ENCODE measurements around the gene FMN2.

Gene FMN2

GRCh38 chr1:240099329-240099728 lies 7.6 kb downstream of the FMN2 start:
- DNase-seq = no peak

GRCh38 chr1:240099748-240100147 lies 8.1 kb downstream of the FMN2 start:
- no peak for DNase-seq

GRCh38 chr1:240100371-240100934 lies 8.8 kb downstream of the FMN2 start:
- DNase-seq = no peak

GRCh38 chr1:240101306-240101705 lies 9.6 kb downstream of the FMN2 start:
- no peak for DNase-seq

- DNase-seq = no peak
Observed at GRCh38 chr1:240101737-240102136, 10.1 kb downstream of the FMN2 start.

GRCh38 chr1:240104672-240105071 lies 13.0 kb downstream of the FMN2 start:
- no peak for DNase-seq

GRCh38 chr1:240107058-240107684 lies 15.5 kb downstream of the FMN2 start:
- no peak for DNase-seq

GRCh38 chr1:240109130-240109529 lies 17.4 kb downstream of the FMN2 start:
- DNase-seq = no peak

GRCh38 chr1:240109920-240110636 lies 18.4 kb downstream of the FMN2 start:
- DNase-seq = no peak

GRCh38 chr1:240111558-240111957 lies 19.9 kb downstream of the FMN2 start:
- no peak for DNase-seq

- DNase-seq = no peak
Observed at GRCh38 chr1:240114222-240114621, 22.5 kb downstream of the FMN2 start.

- no peak for DNase-seq
Observed at GRCh38 chr1:240115831-240116230, 24.1 kb downstream of the FMN2 start.

GRCh38 chr1:240116831-240117769 lies 25.4 kb downstream of the FMN2 start:
- DNase-seq = no peak

GRCh38 chr1:240117930-240118329 lies 26.2 kb downstream of the FMN2 start:
- no peak for DNase-seq

- DNase-seq = no peak
Observed at GRCh38 chr1:240122639-240123613, 31.2 kb downstream of the FMN2 start.

GRCh38 chr1:240126821-240127220 lies 35.1 kb downstream of the FMN2 start:
- no peak for DNase-seq

- DNase-seq = no peak
Observed at GRCh38 chr1:240128366-240128765, 36.7 kb downstream of the FMN2 start.

GRCh38 chr1:240134113-240134512 lies 42.4 kb downstream of the FMN2 start:
- no peak for DNase-seq

- no peak for DNase-seq
Observed at GRCh38 chr1:240134596-240134995, 42.9 kb downstream of the FMN2 start.

- no peak for DNase-seq
Observed at GRCh38 chr1:240136402-240136801, 44.7 kb downstream of the FMN2 start.

- DNase-seq = no peak
Observed at GRCh38 chr1:240138867-240139266, 47.2 kb downstream of the FMN2 start.

GRCh38 chr1:240139511-240139910 lies 47.8 kb downstream of the FMN2 start:
- DNase-seq = no peak

All from CD4-positive, alpha-beta T cell treated with Interleukin-17A for 1 hour (primary cell).